ENCODE results near the gene RGS19.

Gene RGS19

DNA sequence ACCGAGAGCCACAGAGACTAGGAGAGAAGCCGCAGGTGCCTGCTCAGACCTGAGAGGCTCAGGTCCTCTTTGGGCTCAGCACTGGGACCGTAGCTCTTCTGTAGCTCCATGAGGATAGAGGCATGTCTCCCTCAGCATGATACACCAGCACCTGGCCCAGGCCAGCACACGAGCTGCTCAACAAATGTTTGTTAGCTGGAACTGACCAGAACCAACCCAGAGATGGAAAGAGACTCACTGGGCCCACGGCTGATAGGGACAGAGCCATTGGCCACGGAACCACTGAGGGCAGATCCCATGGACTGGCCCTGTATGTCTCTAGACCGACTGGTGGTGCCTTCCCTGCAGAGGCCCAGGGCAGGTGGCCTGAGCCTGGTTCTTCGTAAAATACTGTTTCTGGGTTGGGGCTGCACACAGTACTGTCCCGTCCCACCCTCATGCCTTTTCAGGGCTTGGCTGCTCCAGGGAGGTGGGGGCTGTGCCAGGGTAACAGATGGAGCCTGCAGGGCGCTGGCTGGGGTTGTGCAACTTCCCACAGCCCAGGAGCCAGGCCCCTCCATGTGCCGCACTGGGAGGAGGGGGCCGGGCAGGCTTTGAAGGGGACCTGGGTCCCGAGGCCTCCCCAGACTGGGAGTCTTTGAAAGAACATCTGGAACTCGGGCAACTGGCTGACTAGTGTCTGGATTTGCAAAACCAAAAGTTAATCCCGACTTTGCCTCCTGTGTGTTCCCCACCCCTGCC is 38.1 kb downstream of the RGS19 start:
- DNase-seq (ENCODE audit: low read depth, low spot score): no peak

DNA sequence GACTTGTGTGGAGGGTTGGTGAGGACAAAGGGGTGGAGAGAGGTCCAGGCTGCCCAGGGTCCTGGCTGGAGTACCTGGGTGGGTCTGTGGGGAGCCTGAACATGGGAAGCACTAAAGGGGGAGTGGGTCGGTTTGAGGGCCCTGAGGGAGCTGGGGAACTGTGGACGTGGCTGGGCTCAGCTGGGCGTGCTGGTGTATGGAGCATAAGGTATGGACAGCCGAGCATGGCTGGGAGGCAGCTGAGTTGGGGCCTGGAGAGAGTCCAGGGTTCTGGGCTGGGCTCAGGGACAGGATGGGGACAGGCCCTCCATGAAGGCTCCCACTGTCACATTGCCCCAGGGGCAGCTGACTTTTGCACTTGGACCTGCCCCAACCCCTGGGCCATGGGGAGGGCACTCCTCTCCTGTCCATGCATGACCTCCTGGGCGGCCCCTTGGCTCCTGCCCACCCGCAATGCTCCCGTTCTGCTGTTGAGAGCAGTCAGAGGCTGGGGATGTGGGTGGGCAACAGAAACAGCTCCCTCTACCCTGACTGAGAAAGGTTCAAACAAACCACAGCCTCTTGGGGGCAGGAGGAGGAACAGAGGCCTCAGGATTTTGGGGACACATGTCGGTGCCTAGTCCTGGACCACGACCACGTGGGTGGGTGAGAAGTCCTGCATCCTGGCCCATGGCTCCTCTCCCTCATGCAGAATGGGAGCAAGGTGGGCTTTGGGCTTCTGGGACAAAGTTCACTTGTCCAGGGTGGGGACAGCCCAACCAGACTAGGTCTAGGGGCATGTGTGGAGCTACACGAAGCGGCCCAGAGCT is 38.9 kb downstream of the RGS19 start:
- ChIA-PET CTCF (interaction anchor here (0.9 to 5.9 kb wide), 11 partner anchors 10 to 80 kb away, joined by 3 to 69 read pairs (median 10); partner anchors contain the start of gene TCEA2), POLR2A (no interaction called here)
- TF ChIP-seq, protein P1, sequence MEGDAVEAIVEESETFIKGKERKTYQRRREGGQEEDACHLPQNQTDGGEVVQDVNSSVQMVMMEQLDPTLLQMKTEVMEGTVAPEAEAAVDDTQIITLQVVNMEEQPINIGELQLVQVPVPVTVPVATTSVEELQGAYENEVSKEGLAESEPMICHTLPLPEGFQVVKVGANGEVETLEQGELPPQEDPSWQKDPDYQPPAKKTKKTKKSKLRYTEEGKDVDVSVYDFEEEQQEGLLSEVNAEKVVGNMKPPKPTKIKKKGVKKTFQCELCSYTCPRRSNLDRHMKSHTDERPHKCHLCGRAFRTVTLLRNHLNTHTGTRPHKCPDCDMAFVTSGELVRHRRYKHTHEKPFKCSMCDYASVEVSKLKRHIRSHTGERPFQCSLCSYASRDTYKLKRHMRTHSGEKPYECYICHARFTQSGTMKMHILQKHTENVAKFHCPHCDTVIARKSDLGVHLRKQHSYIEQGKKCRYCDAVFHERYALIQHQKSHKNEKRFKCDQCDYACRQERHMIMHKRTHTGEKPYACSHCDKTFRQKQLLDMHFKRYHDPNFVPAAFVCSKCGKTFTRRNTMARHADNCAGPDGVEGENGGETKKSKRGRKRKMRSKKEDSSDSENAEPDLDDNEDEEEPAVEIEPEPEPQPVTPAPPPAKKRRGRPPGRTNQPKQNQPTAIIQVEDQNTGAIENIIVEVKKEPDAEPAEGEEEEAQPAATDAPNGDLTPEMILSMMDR (IDR thresholded peaks at IDR 0.05; ENCODE audit: insufficient read depth, low read length, missing control alignments): no peak
- no peak overlapping the region for H3K4me3 ChIP-seq (ENCODE audit: low read depth, low read length)
- no peak for DNase-seq (ENCODE audit: low read depth, low spot score)

More for the DNA sequence above, 38.1 kb downstream of the RGS19 start:
- CTCF ChIA-PET: interaction anchor here (0.7 to 5.9 kb wide), 8 partner anchors 10 to 503 kb away, joined by 3 to 69 read pairs (median 18); partner anchors contain the start of genes SAMD10 and TCEA2
- H3K4me3 ChIP-seq (ENCODE audit: low read depth, low read length): no peak overlapping the region
- TF ChIP-seq, protein P1 (IDR thresholded peaks at IDR 0.05; ENCODE audit: insufficient read depth, low read length, missing control alignments): no peak
- POLR2A ChIA-PET: no interaction called here

DNA sequence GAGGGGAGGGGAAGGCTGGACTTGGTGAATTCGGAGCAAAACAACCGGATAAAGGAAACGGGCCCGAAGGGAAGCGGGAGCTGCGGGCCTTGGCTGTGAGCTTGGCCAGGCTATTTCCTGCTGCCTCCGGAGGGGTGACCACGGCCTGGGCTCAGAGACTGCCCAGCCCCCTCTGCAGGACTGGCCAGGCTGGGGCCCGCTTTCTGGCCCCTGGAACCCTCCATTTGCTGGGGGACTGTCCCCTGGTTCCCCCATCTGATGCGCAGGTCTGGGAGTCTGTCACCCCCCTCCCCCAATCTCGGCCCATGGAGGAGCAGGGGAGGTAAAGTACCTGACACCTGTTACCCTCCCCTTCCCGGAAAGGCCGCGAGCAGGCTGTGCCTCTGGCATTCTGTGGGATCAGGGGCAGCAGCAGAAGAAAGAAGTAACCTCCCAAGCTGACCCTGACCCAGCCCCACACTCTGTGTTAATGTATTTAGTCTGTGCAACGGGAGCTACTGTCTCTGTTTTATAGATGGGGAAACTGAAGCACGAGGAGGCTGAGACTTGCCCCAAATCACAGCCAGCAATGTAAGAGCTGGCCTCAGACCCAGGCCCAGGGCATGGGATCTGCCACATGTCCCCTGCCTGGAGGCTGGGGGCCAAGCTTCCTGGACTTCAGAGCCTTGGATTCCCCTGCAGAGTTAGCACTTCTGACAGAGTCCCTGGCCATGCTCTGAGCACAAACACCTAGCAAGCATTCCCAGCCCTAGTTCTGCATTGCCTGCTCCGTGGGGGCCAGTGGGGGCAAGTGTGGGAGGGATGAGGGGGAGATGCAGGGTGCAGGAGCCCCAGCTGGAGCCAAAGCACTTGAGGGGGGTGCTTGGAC is 39.8 kb downstream of the RGS19 start:
- ChIA-PET POLR2A (no interaction called here), CTCF (interaction anchor here (0.7 to 5.9 kb wide), 19 partner anchors 9 to 500 kb away, joined by 3 to 69 read pairs (median 4); partner anchors contain the start of genes LKAAEAR1 and TCEA2)
- H3K4me3 ChIP-seq (ENCODE audit: low read depth, low read length): peak overlapping the region; percentile 33
- DNase-seq (ENCODE audit: low read depth, low spot score): no peak
- TF ChIP-seq, protein P1 (IDR thresholded peaks at IDR 0.05; ENCODE audit: insufficient read depth, low read length, missing control alignments): no peak

DNA sequence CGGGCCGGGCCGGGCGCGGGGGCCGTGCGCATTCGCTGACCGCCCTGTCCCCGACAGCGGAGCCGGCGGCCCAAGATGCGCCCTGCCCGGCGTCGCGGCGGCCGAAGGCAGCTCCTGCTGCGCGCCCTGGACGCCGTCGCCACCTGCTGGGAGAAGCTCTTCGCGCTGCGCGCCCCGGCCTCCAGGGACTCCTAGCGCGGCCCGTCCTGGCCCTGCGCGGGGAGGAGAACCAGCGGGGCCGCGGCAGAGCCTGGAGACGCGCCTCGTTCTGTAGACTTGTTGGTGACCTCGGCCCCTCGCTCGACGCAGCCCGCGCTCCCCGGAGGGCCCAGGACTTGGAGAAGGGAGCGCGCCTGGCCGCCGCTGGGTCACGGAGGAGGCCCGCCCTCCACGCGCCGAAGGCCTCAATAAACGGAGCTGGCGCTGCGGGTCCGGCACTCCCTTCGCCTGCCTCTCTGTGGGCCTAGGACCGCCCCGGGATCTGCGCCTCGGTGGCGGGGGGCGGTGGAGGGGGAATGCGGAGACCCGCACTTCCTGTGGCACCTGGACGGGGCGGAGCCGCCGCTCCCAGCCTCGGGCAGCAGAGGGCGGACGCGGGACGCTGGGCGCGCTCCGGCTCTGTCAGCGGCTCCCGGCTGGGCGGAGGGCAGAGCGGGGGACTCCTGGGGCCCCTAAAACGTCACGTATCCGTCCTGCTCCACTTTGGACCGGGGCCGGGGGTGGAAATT is 40.6 kb downstream of the RGS19 start:
- ChIA-PET POLR2A (interaction anchor here (0.8 kb wide), 1 partner anchor 933 kb away, joined by 3 read pairs; no protein-coding TSS in a partner anchor), CTCF (interaction anchor here (0.7 to 5.9 kb wide), 26 partner anchors 8 to 499 kb away, joined by 3 to 69 read pairs (median 4); partner anchors contain the start of genes LKAAEAR1 and TCEA2)
- TF ChIP-seq, protein P1 (IDR thresholded peaks at IDR 0.05; ENCODE audit: insufficient read depth, low read length, missing control alignments): peak; percentile 80
- peak overlapping the region; percentile 40 for H3K4me3 ChIP-seq (ENCODE audit: low read depth, low read length)
- DNase-seq (ENCODE audit: low read depth, low spot score): no peak

DNA sequence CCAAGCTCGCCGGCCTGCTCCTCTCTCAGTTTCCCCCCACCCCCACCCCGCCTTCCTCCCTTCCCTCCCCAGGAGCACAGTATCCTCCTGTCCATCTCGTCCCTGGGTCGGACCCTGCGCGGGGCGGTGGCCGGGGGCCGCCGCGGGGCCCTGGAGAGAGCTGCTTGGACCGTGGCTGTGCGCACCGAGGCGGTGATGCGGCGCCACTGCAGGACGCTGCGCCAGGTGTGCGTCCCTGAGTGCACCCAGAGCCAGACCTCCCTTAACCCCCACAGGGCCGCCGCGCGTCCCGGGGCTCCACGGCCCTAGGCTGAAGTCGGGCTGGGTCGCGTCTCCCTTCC is 41.1 kb downstream of the RGS19 start:
- H3K4me3 ChIP-seq (ENCODE audit: low read depth, low read length): no peak overlapping the region
- TF ChIP-seq, protein P1 (IDR thresholded peaks at IDR 0.05; ENCODE audit: insufficient read depth, low read length, missing control alignments): no peak
- ChIA-PET POLR2A (interaction anchor here (0.8 kb wide), 1 partner anchor 932 kb away, joined by 3 read pairs; no protein-coding TSS in a partner anchor), CTCF (interaction anchor here (0.7 to 5.9 kb wide), 23 partner anchors 7 to 499 kb away, joined by 3 to 69 read pairs (median 4); partner anchors contain the start of genes LKAAEAR1 and TCEA2)
- no peak for DNase-seq (ENCODE audit: low read depth, low spot score)

All from AG04449 (cell line).